Gastrocnemius medialis (tissue), 4 donors: ENCODE results near the gene PEX26.

Source experiments
- POLR2A ChIP-seq, 2 donors: fragments of 450-650 bp; IDR thresholded peaks; one replicate each; pipeline ENCODE4 v1.6.1; 2017; ENCODE audit warnings: antibody characterized with exemption in 2 of 2, mild to moderate bottlenecking in 2 of 2, moderate library complexity in 2 of 2
- TF ChIP-seq, protein P1 (sequence below), 5 experiments: fragments of 450-650 bp in 3 of 5; fragments of 200-600 bp in 2 of 5; sonication (generic) in 2 of 5; IDR thresholded peaks in 4 of 5; conservative IDR thresholded peaks in 1 of 5; 1 replicate in 4 of 5; 2 replicates in 1 of 5; pipeline ENCODE4 v1.5.1; 2016 to 2019; ENCODE audit warnings: antibody characterized with exemption in 5 of 5, mild to moderate bottlenecking in 3 of 5, moderate library complexity in 3 of 5

GRCh38 chr22:18090286-18090685, 12.5 kb downstream of the PEX26 start:
- TF ChIP-seq, protein P1, sequence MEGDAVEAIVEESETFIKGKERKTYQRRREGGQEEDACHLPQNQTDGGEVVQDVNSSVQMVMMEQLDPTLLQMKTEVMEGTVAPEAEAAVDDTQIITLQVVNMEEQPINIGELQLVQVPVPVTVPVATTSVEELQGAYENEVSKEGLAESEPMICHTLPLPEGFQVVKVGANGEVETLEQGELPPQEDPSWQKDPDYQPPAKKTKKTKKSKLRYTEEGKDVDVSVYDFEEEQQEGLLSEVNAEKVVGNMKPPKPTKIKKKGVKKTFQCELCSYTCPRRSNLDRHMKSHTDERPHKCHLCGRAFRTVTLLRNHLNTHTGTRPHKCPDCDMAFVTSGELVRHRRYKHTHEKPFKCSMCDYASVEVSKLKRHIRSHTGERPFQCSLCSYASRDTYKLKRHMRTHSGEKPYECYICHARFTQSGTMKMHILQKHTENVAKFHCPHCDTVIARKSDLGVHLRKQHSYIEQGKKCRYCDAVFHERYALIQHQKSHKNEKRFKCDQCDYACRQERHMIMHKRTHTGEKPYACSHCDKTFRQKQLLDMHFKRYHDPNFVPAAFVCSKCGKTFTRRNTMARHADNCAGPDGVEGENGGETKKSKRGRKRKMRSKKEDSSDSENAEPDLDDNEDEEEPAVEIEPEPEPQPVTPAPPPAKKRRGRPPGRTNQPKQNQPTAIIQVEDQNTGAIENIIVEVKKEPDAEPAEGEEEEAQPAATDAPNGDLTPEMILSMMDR (IDR thresholded peaks at IDR 0.05 in 4 of 5, conservative IDR thresholded peaks at IDR 0.05 in 1 of 5), result no peak
- no peak for TF ChIP-seq POLR2A (IDR thresholded peaks at IDR 0.05)
